Gastrocnemius medialis (tissue), 4 donors: ENCODE data around the gene B2M.

Experiments
- POLR2A ChIP-seq, 2 donors: fragments of 450-650 bp; IDR thresholded peaks; one replicate each; pipeline ENCODE4 v1.6.1; 2017; ENCODE audit warnings: antibody characterized with exemption in 2 of 2, mild to moderate bottlenecking in 2 of 2, moderate library complexity in 2 of 2
- TF ChIP-seq, protein P1 (sequence below), 5 experiments: fragments of 450-650 bp in 3 of 5; fragments of 200-600 bp in 2 of 5; sonication (generic) in 2 of 5; IDR thresholded peaks in 4 of 5; conservative IDR thresholded peaks in 1 of 5; 1 replicate in 4 of 5; 2 replicates in 1 of 5; pipeline ENCODE4 v1.5.1; 2016 to 2019; ENCODE audit warnings: antibody characterized with exemption in 5 of 5, mild to moderate bottlenecking in 3 of 5, moderate library complexity in 3 of 5

DNA sequence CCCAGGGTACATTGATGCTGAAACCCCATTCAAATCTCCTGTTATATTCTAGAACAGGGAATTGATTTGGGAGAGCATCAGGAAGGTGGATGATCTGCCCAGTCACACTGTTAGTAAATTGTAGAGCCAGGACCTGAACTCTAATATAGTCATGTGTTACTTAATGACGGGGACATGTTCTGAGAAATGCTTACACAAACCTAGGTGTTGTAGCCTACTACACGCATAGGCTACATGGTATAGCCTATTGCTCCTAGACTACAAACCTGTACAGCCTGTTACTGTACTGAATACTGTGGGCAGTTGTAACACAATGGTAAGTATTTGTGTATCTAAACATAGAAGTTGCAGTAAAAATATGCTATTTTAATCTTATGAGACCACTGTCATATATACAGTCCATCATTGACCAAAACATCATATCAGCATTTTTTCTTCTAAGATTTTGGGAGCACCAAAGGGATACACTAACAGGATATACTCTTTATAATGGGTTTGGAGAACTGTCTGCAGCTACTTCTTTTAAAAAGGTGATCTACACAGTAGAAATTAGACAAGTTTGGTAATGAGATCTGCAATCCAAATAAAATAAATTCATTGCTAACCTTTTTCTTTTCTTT is 5.8 kb downstream of the B2M start:
- TF ChIP-seq, protein P1, sequence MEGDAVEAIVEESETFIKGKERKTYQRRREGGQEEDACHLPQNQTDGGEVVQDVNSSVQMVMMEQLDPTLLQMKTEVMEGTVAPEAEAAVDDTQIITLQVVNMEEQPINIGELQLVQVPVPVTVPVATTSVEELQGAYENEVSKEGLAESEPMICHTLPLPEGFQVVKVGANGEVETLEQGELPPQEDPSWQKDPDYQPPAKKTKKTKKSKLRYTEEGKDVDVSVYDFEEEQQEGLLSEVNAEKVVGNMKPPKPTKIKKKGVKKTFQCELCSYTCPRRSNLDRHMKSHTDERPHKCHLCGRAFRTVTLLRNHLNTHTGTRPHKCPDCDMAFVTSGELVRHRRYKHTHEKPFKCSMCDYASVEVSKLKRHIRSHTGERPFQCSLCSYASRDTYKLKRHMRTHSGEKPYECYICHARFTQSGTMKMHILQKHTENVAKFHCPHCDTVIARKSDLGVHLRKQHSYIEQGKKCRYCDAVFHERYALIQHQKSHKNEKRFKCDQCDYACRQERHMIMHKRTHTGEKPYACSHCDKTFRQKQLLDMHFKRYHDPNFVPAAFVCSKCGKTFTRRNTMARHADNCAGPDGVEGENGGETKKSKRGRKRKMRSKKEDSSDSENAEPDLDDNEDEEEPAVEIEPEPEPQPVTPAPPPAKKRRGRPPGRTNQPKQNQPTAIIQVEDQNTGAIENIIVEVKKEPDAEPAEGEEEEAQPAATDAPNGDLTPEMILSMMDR (IDR thresholded peaks at IDR 0.05 in 4 of 5, conservative IDR thresholded peaks at IDR 0.05 in 1 of 5), result no peak
- TF ChIP-seq POLR2A (IDR thresholded peaks at IDR 0.05), result no peak
